ENCODE data around the gene AQP5.

Gene AQP5

DNA sequence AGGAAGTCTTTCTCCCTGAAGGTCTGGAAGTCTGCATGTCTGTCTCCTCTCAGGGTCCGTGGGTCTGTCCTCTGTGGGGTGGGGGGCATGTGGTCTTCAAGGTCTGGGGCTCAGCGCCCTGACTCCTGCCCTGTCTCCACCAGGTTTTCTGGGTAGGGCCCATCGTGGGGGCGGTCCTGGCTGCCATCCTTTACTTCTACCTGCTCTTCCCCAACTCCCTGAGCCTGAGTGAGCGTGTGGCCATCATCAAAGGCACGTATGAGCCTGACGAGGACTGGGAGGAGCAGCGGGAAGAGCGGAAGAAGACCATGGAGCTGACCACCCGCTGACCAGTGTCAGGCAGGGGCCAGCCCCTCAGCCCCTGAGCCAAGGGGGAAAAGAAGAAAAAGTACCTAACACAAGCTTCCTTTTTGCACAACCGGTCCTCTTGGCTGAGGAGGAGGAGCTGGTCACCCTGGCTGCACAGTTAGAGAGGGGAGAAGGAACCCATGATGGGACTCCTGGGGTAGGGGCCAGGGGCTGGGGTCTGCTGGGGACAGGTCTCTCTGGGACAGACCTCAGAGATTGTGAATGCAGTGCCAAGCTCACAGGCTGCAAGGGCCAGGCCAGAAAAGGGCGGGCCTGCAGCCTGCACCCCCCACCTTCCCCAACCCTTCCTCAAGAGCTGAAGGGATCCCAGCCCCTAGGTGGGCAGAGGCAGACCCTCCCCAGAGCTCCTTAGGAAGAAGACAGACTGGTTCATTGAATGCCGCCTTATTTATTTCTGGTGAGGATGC, 3.4 kb downstream of the AQP5 start:
- H3K36me3 ChIP-seq (ENCODE audit: low read depth): no peaks in the 10 kb centered on the region
- DNase-seq (ENCODE audit: low spot score) (no peak), ATAC-seq (ENCODE audit: low read depth) (no peak)
- TF ChIP-seq CTCF (IDR thresholded peaks at IDR 0.05; ENCODE audit: poor library complexity, severe bottlenecking): no peak
- no peak overlapping the region for H3K4me3 ChIP-seq (ENCODE audit: severe bottlenecking)
- H3K4me1 ChIP-seq (ENCODE audit: insufficient read depth, poor library complexity, severe bottlenecking): peaks cover 17% of the 10 kb centered on the region
- H3K27me3 ChIP-seq (ENCODE audit: insufficient read depth, poor library complexity, severe bottlenecking): no peaks in the 10 kb centered on the region
- no peak overlapping the region for H3K27ac ChIP-seq (ENCODE audit: poor library complexity, severe bottlenecking)
- H3K9me3 ChIP-seq (ENCODE audit: severe bottlenecking): no peaks in the 10 kb centered on the region

- Histone ChIP-seq H3K9me3 (ENCODE audit: severe bottlenecking) (no peaks in the 10 kb centered on the region), H3K4me3 (ENCODE audit: severe bottlenecking) (no peak overlapping the region), H3K27me3 (ENCODE audit: insufficient read depth, poor library complexity, severe bottlenecking) (no peaks in the 10 kb centered on the region), H3K4me1 (ENCODE audit: insufficient read depth, poor library complexity, severe bottlenecking) (peaks cover 11% of the 10 kb centered on the region), H3K36me3 (ENCODE audit: low read depth) (no peaks in the 10 kb centered on the region), H3K27ac (ENCODE audit: poor library complexity, severe bottlenecking) (no peak overlapping the region)
- DNase-seq (ENCODE audit: low spot score) (no peak), ATAC-seq (ENCODE audit: low read depth) (no peak)
- no peak for TF ChIP-seq CTCF (IDR thresholded peaks at IDR 0.05; ENCODE audit: poor library complexity, severe bottlenecking)
Observed at GRCh38 chr12:49965836-49966235, 4.2 kb downstream of the AQP5 start.

DNA sequence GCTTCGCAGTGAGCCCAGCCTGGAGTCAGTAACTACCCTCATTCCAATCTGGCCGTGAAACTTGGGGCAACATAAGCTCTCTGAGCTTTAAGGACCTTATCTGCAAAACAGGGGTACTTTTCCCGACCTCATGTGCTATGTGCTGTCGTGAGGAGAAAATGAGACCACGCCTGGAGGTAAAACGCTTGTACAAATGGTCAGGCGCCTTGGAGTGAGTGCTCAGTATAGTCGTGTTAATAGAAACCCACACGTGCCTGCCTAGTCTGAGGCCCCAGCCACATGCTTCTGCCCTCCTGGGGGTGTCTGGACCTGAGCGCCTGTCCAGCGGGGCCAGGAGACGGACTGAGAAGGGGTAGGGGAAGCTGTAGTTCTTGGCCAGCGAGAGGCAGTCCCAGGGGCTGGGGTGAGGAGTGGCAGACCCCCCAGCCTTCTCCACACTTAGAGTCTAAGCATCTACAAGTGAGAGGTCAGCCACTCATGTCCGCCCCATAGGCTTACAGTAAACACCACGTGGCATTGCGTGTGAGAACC, 4.9 kb downstream of the AQP5 start:
- DNase-seq (ENCODE audit: low spot score): no peak
- Histone ChIP-seq H3K4me1 (ENCODE audit: insufficient read depth, poor library complexity, severe bottlenecking) (peaks cover 11% of the 10 kb centered on the region), H3K36me3 (ENCODE audit: low read depth) (no peaks in the 10 kb centered on the region), H3K4me3 (ENCODE audit: severe bottlenecking) (no peak overlapping the region), H3K27ac (ENCODE audit: poor library complexity, severe bottlenecking) (no peak overlapping the region), H3K9me3 (ENCODE audit: severe bottlenecking) (no peaks in the 10 kb centered on the region), H3K27me3 (ENCODE audit: insufficient read depth, poor library complexity, severe bottlenecking) (no peaks in the 10 kb centered on the region)
- no peak for TF ChIP-seq CTCF (IDR thresholded peaks at IDR 0.05; ENCODE audit: poor library complexity, severe bottlenecking)
- ATAC-seq (ENCODE audit: low read depth): no peak

GRCh38 chr12:49967042-49967776, 5.5 kb downstream of the AQP5 start:
- H3K27me3 ChIP-seq (ENCODE audit: insufficient read depth, poor library complexity, severe bottlenecking): no peaks in the 10 kb centered on the region
- ATAC-seq (ENCODE audit: low read depth) (peak; percentile 67), DNase-seq (ENCODE audit: low spot score) (no peak)
- no peaks in the 10 kb centered on the region for H3K36me3 ChIP-seq (ENCODE audit: low read depth)
- no peak overlapping the region for H3K27ac ChIP-seq (ENCODE audit: poor library complexity, severe bottlenecking)
- H3K4me1 ChIP-seq (ENCODE audit: insufficient read depth, poor library complexity, severe bottlenecking): peaks cover 11% of the 10 kb centered on the region
- peak overlapping the region; percentile 19 for H3K4me3 ChIP-seq (ENCODE audit: severe bottlenecking)
- H3K9me3 ChIP-seq (ENCODE audit: severe bottlenecking): no peaks in the 10 kb centered on the region
- TF ChIP-seq CTCF (IDR thresholded peaks at IDR 0.05; ENCODE audit: poor library complexity, severe bottlenecking): peak; percentile 92
